Measurements from ENCODE around the gene CFAP119. TPM values are rescaled to one million over a fixed set of nuclear protein-coding genes. Genes with fewer than 3 reads are reported as not detected.

CFAP119 gene
- polyA plus RNA-seq, 10 donors, result 0.42 to 2.0 (median 1.8) TPM

- no peak for DNase-seq
Measured at GRCh38 chr16:30710971-30711370, 50.9 kb downstream of the CFAP119 start.

Other genes starting within 250 kb of the CFAP119 start
- gene ZNF768, start 235.5 kb downstream of the CFAP119 start, polyA plus RNA-seq (ENCODE audit: insufficient read length in 10 of 10), result 10 to 100 TPM; 22.7 to 31.9 (median 25.3) TPM
- 1 to 10 TPM; 5.7 to 7.6 (median 6.6) TPM for gene ZNF747, start 227.2 kb downstream of the CFAP119 start, polyA plus RNA-seq (ENCODE audit: insufficient read length in 10 of 10)
- 1 to 10 TPM; 5.6 to 8.5 (median 6.3) TPM for gene ZNF764, start 203.7 kb downstream of the CFAP119 start, polyA plus RNA-seq (ENCODE audit: insufficient read length in 10 of 10)
- 10 to 100 TPM in 1 of 10 donors, 1 to 10 TPM in 9; 5.9 to 10.1 (median 8.1) TPM for gene ZNF688, start 190.3 kb downstream of the CFAP119 start, polyA plus RNA-seq (ENCODE audit: insufficient read length in 10 of 10)
- 10 to 100 TPM in 8 of 10 donors, 1 to 10 TPM in 2; 8.2 to 16.8 (median 11.7) TPM for gene ZNF785, start 176.4 kb downstream of the CFAP119 start, polyA plus RNA-seq (ENCODE audit: insufficient read length in 10 of 10)
- 1 to 10 TPM; 6.4 to 8.8 (median 7.5) TPM for gene ZNF689, start 151.7 kb downstream of the CFAP119 start, polyA plus RNA-seq (ENCODE audit: insufficient read length in 10 of 10)
- gene PRR14, start 111.1 kb downstream of the CFAP119 start, polyA plus RNA-seq (ENCODE audit: insufficient read length in 10 of 10), result 10 to 100 TPM; 17.8 to 27.5 (median 22.2) TPM
- 10 to 100 TPM; 25.1 to 38.8 (median 35.1) TPM for gene FBRS, start 103.6 kb downstream of the CFAP119 start, polyA plus RNA-seq (ENCODE audit: insufficient read length in 10 of 10)
- 10 to 100 TPM; 19.8 to 25.7 (median 23.4) TPM for gene SRCAP, start 62.9 kb downstream of the CFAP119 start, polyA plus RNA-seq (ENCODE audit: insufficient read length in 10 of 10)
- gene PHKG2, start 13.6 kb downstream of the CFAP119 start, polyA plus RNA-seq (ENCODE audit: insufficient read length in 10 of 10), result 10 to 100 TPM in 8 of 10 donors, 1 to 10 TPM in 2; 8.3 to 15.3 (median 11.9) TPM
- 10 to 100 TPM; 46.0 to 66.6 (median 54.1) TPM for gene RNF40, start 260 bp upstream of the CFAP119 start, polyA plus RNA-seq (ENCODE audit: insufficient read length in 10 of 10)
- 10 to 100 TPM; 11.3 to 15.4 (median 12.9) TPM for gene ZNF629, start 25.1 kb upstream of the CFAP119 start, polyA plus RNA-seq (ENCODE audit: insufficient read length in 10 of 10)
- 10 to 100 TPM; 24.4 to 41.4 (median 29.9) TPM for gene BCL7C, start 132.0 kb upstream of the CFAP119 start, polyA plus RNA-seq (ENCODE audit: insufficient read length in 10 of 10)
- 10 to 100 TPM in 5 of 10 donors, 1 to 10 TPM in 5; 7.7 to 13.1 (median 10.6) TPM for gene CTF1, start 134.6 kb upstream of the CFAP119 start, polyA plus RNA-seq (ENCODE audit: insufficient read length in 10 of 10)
- 10 to 100 TPM in 1 of 10 donors, 1 to 10 TPM in 9; 5.6 to 12.1 (median 8.1) TPM for gene FBXL19, start 161.5 kb upstream of the CFAP119 start, polyA plus RNA-seq (ENCODE audit: insufficient read length in 10 of 10)
- gene ORAI3, start 187.0 kb upstream of the CFAP119 start, polyA plus RNA-seq (ENCODE audit: insufficient read length in 10 of 10), result 10 to 100 TPM in 7 of 10 donors, 1 to 10 TPM in 3; 7.5 to 12.6 (median 10.3) TPM
- 10 to 100 TPM in 9 of 10 donors, 1 to 10 TPM in 1; 9.5 to 15.9 (median 11.3) TPM for gene SETD1A, start 195.7 kb upstream of the CFAP119 start, polyA plus RNA-seq (ENCODE audit: insufficient read length in 10 of 10)
- 10 to 100 TPM in 3 of 10 donors, 1 to 10 TPM in 7; 7.1 to 13.8 (median 9.8) TPM for gene HSD3B7, start 223.1 kb upstream of the CFAP119 start, polyA plus RNA-seq (ENCODE audit: insufficient read length in 10 of 10)
- 1 to 10 TPM in 8 of 10 donors, under 1 TPM in 2; 0.68 to 3.9 (median 1.5) TPM for gene STX1B, start 248.6 kb upstream of the CFAP119 start, polyA plus RNA-seq (ENCODE audit: insufficient read length in 10 of 10)